GM19438 (cell line): ENCODE data around the gene DUS1L.

Experiments
- ATAC-seq: cut with Tn5 transposase; IDR thresholded peaks from one replicate; pipeline ENCODE4 v1.9.1; 2021; ENCODE audit warnings: low read depth; ENCODE audit not compliant: unreplicated experiment

The DUS1L gene

GRCh38 chr17:82016061-82016874, 49.3 kb downstream of the DUS1L start:
- ATAC-seq: no peak

- no peak for ATAC-seq
Measured at GRCh38 chr17:82015311-82015971, 50.2 kb downstream of the DUS1L start.

- no peak for ATAC-seq
Measured at GRCh38 chr17:82014971-82015310, 50.7 kb downstream of the DUS1L start.

- no peak for ATAC-seq
Measured at GRCh38 chr17:82014432-82014831, 51.2 kb downstream of the DUS1L start.

GRCh38 chr17:82013772-82014321, 51.8 kb downstream of the DUS1L start:
- ATAC-seq: no peak

- no peak for ATAC-seq
Measured at GRCh38 chr17:82013341-82013740, 52.3 kb downstream of the DUS1L start.

GRCh38 chr17:82012640-82013295, 52.8 kb downstream of the DUS1L start:
- ATAC-seq: no peak

GRCh38 chr17:82012261-82012639, 53.4 kb downstream of the DUS1L start:
- no peak for ATAC-seq

GRCh38 chr17:82011617-82012187, 53.9 kb downstream of the DUS1L start:
- ATAC-seq: no peak

GRCh38 chr17:82010575-82011525, 54.8 kb downstream of the DUS1L start:
- ATAC-seq: no peak

- ATAC-seq: no peak
Measured at GRCh38 chr17:82009413-82009812, 56.2 kb downstream of the DUS1L start.

- ATAC-seq: no peak
Measured at GRCh38 chr17:82008941-82009405, 56.6 kb downstream of the DUS1L start.

GRCh38 chr17:82008258-82008940, 57.2 kb downstream of the DUS1L start:
- no peak for ATAC-seq
